Measurements from ENCODE around the gene LGALS7B.
"Not testable (repeated sequence)": the region's sequence is repeated elsewhere in the genome, so short reads cannot be mapped to it uniquely, and the experiment has no call there.

The LGALS7B gene

DNA sequence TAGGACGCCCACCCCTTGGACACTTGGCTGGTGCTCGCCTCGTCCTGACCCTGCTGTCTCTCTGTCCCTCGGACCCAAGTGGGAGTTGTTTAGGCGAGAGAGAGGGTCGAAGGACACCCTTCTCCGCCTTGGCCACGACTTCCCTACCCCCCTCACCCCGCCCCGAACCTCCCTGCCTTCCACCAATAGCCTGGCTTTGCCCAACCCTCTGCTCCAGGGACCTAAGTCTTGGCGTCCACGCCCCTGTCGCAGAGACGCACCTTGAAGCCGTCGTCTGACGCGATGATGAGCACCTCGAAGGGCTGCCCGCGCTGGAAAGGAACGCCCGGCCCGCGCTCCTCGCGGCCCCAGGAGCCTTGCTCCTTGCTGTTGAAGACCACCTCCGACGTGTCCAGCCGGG, 17.4 kb upstream of the LGALS7B start:
- H3K4me1 ChIP-seq (ENCODE audit: control insufficient read depth, insufficient read depth, low read length); H3K9ac ChIP-seq (ENCODE audit: low read depth, low read length); H3K4me3 ChIP-seq (ENCODE audit: low read length); H3K27me3 ChIP-seq (ENCODE audit: control insufficient read depth, insufficient read depth, low read length); H3K36me3 ChIP-seq (ENCODE audit: insufficient read depth, low read length); H3K4me2 ChIP-seq (ENCODE audit: low read length); H3K9me3 ChIP-seq (replicated peaks; ENCODE audit: low read length): not testable (repeated sequence)

DNA sequence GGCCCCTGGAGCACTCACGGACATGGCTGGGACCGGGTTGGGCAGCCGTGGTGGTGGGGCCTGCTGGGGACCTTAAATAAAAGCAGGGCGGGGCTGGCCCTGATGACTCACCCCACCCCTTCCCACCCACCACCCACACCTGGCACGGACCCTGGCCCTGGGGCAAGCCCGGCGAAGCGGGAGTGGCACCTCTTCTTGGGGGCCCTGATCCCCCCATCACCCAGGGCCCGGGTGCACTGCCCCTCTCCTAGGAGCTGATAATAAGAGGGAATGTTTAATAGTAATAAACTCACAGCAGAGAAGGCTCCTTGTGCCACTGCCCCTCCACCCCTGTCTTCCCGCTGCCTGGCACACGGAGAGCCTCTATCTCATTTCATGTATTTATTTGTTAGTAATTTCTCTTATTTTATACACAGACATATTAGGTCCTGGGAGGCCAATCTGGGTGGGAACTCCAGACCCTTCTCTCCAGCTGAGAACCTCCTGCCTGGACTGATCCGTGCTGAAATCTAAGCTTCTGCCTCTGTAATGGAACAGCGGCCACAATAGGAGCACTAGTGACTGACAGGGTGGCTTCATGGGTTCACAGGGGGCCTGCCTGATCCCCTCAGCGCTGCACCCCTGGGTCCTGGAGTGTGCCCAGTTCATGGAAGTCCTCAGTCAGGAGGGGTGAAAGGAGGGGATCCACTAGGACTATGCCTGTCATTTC, 15.4 kb upstream of the LGALS7B start, which contains the start of gene LGALS7:
LGALS7 (minus strand) TSS at position 49 of the 709 bp plus-strand sequence; CDS start at position 24, 25 bp downstream.
- Histone ChIP-seq H3K9me3 (replicated peaks; ENCODE audit: low read length) (no peaks in the 10 kb centered on the region), H3K4me1 (ENCODE audit: control insufficient read depth, insufficient read depth, low read length) (peaks cover 6% of the 10 kb centered on the region), H3K36me3 (ENCODE audit: insufficient read depth, low read length) (no peaks in the 10 kb centered on the region), H3K27me3 (ENCODE audit: control insufficient read depth, insufficient read depth, low read length) (peaks cover 2% of the 10 kb centered on the region), H3K9ac (ENCODE audit: low read depth, low read length) (no peak within 1 kb of the TSS), H3K4me3 (ENCODE audit: low read length) (no peak within 1 kb of the TSS), H3K4me2 (ENCODE audit: low read length) (no peak within 1 kb of the TSS)

DNA sequence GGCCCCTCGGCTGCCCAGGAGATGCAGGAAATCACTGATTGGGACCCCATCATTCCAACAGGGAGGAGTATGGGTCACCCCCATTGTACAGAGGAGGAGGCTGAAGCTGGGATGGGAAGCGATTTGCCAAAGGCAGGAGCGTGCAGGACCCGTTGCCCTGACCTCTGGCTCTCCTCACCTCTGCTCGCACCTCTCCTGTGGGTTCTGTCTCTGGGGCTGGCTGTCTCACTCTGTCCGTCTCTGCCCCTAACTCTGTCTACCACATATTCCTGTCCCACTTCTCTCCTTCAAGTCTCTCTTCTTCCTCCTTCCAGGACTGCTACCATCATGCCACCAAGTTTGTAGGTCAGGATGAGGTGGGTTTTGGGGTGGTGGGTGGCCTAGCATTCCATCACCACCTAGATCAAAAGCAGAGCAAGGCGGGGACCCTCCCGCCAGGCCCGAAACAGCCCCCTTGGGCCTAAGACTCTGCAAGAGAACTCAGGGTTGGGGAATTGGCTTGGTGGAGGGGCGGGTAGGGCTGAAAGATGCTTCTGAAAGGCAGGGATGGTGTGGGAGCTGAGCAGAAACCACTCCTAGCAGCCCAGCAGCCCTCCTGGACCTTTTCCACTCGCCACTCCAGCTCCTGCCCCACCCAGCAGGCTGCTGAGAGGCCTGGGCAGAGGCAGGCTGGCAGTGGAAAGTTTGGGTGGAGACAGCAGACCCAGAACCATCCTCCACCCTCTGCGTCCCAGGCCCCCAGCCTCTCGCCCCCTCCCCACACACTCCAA, 14.6 kb upstream of the LGALS7B start:
- Histone ChIP-seq H3K9ac (ENCODE audit: low read depth, low read length) (no peak overlapping the region), H3K36me3 (ENCODE audit: insufficient read depth, low read length) (no peaks in the 10 kb centered on the region), H3K9me3 (replicated peaks; ENCODE audit: low read length) (no peaks in the 10 kb centered on the region), H3K4me2 (ENCODE audit: low read length) (no peak overlapping the region), H3K4me1 (ENCODE audit: control insufficient read depth, insufficient read depth, low read length) (peaks cover 6% of the 10 kb centered on the region), H3K4me3 (ENCODE audit: low read length) (no peak overlapping the region), H3K27me3 (ENCODE audit: control insufficient read depth, insufficient read depth, low read length) (peaks cover 5% of the 10 kb centered on the region)

DNA sequence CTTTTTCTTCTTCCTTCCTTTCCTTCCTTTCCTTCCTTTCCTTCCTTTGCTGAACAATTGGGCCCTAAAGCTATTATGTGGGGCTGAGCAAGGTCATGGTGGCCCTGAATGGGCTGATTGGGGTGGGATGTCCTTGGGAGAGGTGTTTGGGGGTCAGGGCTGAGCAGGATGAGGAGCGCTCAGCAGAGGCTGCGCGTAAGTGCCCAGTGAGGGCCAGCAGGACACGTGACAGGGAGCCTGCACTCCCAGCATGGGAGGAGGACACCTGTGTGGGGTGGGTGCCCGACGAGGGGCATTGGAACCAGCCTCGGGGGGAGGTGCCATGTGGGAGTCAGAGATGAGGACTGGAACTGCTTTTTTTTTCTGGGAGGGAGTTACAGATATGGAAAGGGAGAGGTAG, 10.3 kb upstream of the LGALS7B start:
- Histone ChIP-seq H3K9me3 (replicated peaks; ENCODE audit: low read length) (no peaks in the 10 kb centered on the region), H3K36me3 (ENCODE audit: insufficient read depth, low read length) (no peaks in the 10 kb centered on the region), H3K4me3 (ENCODE audit: low read length) (no peak overlapping the region), H3K27me3 (ENCODE audit: control insufficient read depth, insufficient read depth, low read length) (peaks cover 23% of the 10 kb centered on the region), H3K4me1 (ENCODE audit: control insufficient read depth, insufficient read depth, low read length) (no peaks in the 10 kb centered on the region), H3K9ac (ENCODE audit: low read depth, low read length) (no peak overlapping the region), H3K4me2 (ENCODE audit: low read length) (no peak overlapping the region)

DNA sequence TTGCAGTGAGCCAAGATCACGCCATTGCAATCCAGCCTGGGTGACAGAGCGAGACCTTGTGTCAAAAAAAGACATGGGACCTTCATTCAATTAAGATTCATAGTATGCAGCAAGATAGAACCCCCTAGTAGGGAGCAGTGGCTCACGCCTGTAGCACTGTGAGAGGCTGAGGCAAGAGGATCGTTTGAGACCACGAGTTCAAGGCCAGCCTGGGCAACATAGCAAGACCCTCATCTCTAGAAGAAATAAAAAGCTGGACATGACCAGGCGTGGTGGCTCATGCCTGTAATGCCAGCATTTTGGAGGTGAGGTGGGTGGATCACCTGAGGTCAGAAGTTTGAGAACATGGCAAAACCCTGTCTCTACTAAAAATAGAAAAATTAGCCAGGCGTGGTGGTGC, 8.6 kb upstream of the LGALS7B start:
- Histone ChIP-seq H3K27me3 (ENCODE audit: control insufficient read depth, insufficient read depth, low read length) (peaks cover 23% of the 10 kb centered on the region), H3K4me3 (ENCODE audit: low read length) (no peak overlapping the region), H3K9me3 (replicated peaks; ENCODE audit: low read length) (no peaks in the 10 kb centered on the region), H3K4me2 (ENCODE audit: low read length) (no peak overlapping the region), H3K9ac (ENCODE audit: low read depth, low read length) (no peak overlapping the region), H3K36me3 (ENCODE audit: insufficient read depth, low read length) (no peaks in the 10 kb centered on the region), H3K4me1 (ENCODE audit: control insufficient read depth, insufficient read depth, low read length) (no peaks in the 10 kb centered on the region)

DNA sequence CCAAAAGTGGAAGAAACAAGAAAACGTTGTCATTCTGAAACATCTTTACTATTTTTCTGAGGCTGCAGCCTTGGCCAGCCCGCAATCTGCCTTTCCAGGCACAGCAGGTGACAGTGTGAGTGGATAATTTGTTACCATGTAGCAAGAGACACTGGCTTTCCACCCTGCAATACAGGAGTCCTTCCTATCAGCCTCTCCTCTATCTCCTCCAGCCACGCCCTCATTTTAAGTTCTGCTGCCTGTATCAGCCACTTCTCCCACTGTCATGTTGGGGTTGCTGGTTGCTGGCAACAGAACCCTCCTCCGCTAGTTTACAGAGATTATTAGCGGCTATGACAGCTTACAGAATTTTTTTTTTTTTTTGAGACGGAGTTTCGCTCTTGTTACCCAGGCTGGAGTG, 7.9 kb upstream of the LGALS7B start:
- H3K4me3 ChIP-seq (ENCODE audit: low read length): no peak overlapping the region
- H3K4me1 ChIP-seq (ENCODE audit: control insufficient read depth, insufficient read depth, low read length): no peaks in the 10 kb centered on the region
- peaks cover 23% of the 10 kb centered on the region for H3K27me3 ChIP-seq (ENCODE audit: control insufficient read depth, insufficient read depth, low read length)
- H3K9me3 ChIP-seq (replicated peaks; ENCODE audit: low read length): no peaks in the 10 kb centered on the region
- H3K9ac ChIP-seq (ENCODE audit: low read depth, low read length): no peak overlapping the region
- no peaks in the 10 kb centered on the region for H3K36me3 ChIP-seq (ENCODE audit: insufficient read depth, low read length)
- no peak overlapping the region for H3K4me2 ChIP-seq (ENCODE audit: low read length)

DNA sequence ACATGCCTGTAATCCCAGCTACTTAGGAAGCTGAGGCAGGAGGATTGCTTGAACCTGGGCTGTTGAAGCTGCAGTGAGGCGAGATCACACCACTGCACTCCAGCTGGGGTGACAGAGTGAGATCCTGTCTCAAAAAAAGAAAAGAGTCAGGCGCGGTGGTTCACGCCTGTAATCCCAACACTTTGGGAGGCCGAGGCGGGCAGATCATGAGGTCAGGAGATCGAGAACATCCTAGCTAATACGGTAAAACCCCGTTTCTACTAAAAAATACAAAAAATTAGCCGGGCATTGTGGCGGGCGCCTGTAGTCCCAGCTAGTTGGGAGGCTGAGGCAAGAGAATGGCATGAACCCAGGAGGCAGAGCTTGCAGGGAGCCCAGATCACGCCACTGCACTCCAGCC, 6.8 kb upstream of the LGALS7B start:
- not testable (repeated sequence) for H3K4me3 ChIP-seq (ENCODE audit: low read length); H3K9me3 ChIP-seq (replicated peaks; ENCODE audit: low read length)

DNA sequence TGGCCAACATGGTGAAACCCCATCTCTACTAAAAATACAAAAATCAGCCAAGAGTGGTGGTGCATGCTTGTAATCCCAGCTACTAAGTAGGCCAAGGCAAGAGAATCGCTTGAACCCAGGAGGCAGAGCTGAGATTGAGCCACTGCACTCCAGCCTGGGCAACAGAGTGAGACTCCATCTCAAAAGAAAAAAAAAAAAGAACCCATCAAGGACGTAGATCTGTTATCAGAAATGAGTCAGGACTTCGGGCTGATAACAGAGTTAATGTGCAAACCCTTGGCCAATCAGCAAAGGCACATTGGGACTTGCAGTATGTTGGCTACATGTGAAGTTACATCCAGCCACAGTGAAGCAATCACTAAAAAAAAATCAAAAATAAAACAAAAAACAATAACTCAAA, 4.8 kb upstream of the LGALS7B start:
- no peaks in the 10 kb centered on the region for H3K9me3 ChIP-seq (replicated peaks; ENCODE audit: low read length)
- no peak overlapping the region for H3K4me2 ChIP-seq (ENCODE audit: low read length)
- no peaks in the 10 kb centered on the region for H3K4me1 ChIP-seq (ENCODE audit: control insufficient read depth, insufficient read depth, low read length)
- no peak overlapping the region for H3K4me3 ChIP-seq (ENCODE audit: low read length)
- no peak overlapping the region for H3K9ac ChIP-seq (ENCODE audit: low read depth, low read length)
- no peaks in the 10 kb centered on the region for H3K36me3 ChIP-seq (ENCODE audit: insufficient read depth, low read length)
- H3K27me3 ChIP-seq (ENCODE audit: control insufficient read depth, insufficient read depth, low read length): peaks cover 18% of the 10 kb centered on the region

More for the DNA sequence above, 6.8 kb upstream of the LGALS7B start:
- H3K27me3 ChIP-seq (ENCODE audit: control insufficient read depth, insufficient read depth, low read length): peaks cover 23% of the 10 kb centered on the region
- H3K4me1 ChIP-seq (ENCODE audit: control insufficient read depth, insufficient read depth, low read length); H3K9ac ChIP-seq (ENCODE audit: low read depth, low read length); H3K36me3 ChIP-seq (ENCODE audit: insufficient read depth, low read length); H3K4me2 ChIP-seq (ENCODE audit: low read length): not testable (repeated sequence)

DNA sequence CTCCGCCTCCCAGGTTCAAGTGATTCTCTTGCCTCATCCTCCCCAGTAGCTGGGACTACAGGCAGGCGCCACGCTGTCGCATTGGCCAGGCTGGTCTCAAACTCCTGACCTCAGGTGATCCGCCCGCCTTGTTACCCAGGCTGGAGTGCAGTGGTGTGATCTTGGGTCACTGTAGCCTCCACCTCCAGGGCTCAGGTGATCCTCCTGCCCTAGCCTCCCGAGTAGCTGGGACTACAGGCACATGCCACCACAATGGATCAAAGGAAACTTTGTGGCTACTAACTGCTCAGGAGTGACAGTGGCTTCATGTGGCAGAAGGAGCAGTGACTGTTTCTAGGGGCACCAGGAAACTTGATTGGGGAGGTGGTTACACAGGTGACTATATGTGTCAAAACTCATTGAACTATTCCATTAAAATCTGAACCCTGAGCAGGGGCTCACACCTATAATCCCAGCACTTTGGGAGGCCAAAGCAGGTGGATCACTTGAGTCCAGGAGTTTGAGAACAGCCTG, 3.8 kb upstream of the LGALS7B start:
- Histone ChIP-seq H3K36me3 (ENCODE audit: insufficient read depth, low read length) (no peaks in the 10 kb centered on the region), H3K4me2 (ENCODE audit: low read length) (no peak overlapping the region), H3K9me3 (replicated peaks; ENCODE audit: low read length) (no peaks in the 10 kb centered on the region), H3K27me3 (ENCODE audit: control insufficient read depth, insufficient read depth, low read length) (peaks cover 13% of the 10 kb centered on the region), H3K9ac (ENCODE audit: low read depth, low read length) (no peak overlapping the region), H3K4me1 (ENCODE audit: control insufficient read depth, insufficient read depth, low read length) (no peaks in the 10 kb centered on the region), H3K4me3 (ENCODE audit: low read length) (no peak overlapping the region)

DNA sequence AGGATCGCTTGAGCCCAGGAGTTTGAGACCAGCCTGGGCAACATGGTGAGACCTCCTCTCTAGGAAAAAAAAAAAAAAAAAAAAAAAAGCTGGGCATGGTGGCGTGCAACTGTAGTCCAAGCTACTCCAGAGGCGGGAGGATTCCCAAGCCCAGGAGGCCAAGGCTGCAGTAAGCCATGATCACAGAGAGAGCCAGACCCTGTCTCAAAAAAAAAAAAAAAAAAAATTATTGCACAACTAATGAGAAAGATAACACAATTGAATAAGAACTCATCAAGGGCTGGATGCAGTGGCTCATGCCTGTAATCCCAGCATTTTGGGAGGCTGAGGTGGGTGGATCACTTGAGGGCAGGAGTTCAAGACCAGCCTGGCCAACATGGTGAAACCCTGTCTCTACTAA, 2.9 kb upstream of the LGALS7B start:
- H3K4me1 ChIP-seq (ENCODE audit: control insufficient read depth, insufficient read depth, low read length); H3K9me3 ChIP-seq (replicated peaks; ENCODE audit: low read length): not testable (repeated sequence)

DNA sequence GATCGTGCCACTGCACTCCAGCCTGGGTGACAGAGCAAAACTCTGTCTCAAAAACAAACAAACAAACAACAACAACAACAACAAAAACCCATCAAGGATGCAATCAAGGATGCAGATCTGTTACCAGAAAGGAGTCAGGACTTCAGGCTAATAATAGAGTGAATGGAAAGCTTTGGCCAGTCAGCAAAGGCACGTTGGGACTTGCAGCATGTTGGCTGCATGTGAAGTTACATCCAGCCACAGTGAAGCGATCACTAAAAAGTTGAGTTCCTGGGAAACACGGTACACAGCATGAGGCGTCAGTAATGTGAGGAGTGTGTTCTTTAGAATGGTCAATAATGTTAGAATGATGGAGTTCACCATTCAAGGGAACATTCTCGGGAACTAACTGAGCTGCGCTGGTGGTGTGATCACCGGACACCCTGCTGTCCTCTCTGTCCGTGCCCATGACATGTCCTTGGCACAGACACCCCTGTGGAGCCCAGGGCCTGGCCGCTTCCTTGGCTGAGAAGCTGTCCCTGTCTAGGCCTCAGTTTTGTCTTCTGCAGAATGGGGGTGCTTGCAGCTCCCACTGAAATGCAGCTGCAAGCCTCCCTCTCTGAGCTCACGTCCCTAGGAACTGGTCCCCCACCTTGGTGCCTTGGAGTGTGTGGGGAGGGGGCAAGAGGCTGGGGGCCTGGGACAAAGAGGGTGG, 2.3 kb upstream of the LGALS7B start:
- no peaks in the 10 kb centered on the region for H3K4me1 ChIP-seq (ENCODE audit: control insufficient read depth, insufficient read depth, low read length)
- peaks cover 1% of the 10 kb centered on the region for H3K27me3 ChIP-seq (ENCODE audit: control insufficient read depth, insufficient read depth, low read length)
- no peak overlapping the region for H3K4me3 ChIP-seq (ENCODE audit: low read length)
- no peaks in the 10 kb centered on the region for H3K9me3 ChIP-seq (replicated peaks; ENCODE audit: low read length)
- H3K4me2 ChIP-seq (ENCODE audit: low read length): no peak overlapping the region
- no peaks in the 10 kb centered on the region for H3K36me3 ChIP-seq (ENCODE audit: insufficient read depth, low read length)
- no peak overlapping the region for H3K9ac ChIP-seq (ENCODE audit: low read depth, low read length)

More for the DNA sequence above, 2.9 kb upstream of the LGALS7B start:
- H3K36me3 ChIP-seq (ENCODE audit: insufficient read depth, low read length); H3K4me2 ChIP-seq (ENCODE audit: low read length); H3K4me3 ChIP-seq (ENCODE audit: low read length); H3K27me3 ChIP-seq (ENCODE audit: control insufficient read depth, insufficient read depth, low read length); H3K9ac ChIP-seq (ENCODE audit: low read depth, low read length): not testable (repeated sequence)

All from skeletal muscle satellite cell (primary cell).